GM21717 (cell line): Measurements from ENCODE around the gene CLIC5.
A peak's percentile ranks its signal among the peaks of the same experiment; 100 is the strongest.

Experiments
- ATAC-seq: cut with Tn5 transposase; IDR thresholded peaks from one replicate; pipeline ENCODE4 v1.9.1; 2021; ENCODE audit warnings: mild to moderate bottlenecking, moderate library complexity; ENCODE audit not compliant: unreplicated experiment

The CLIC5 gene

GRCh38 chr6:46036911-46037310 is 21.3 kb upstream of the CLIC5 start:
- ATAC-seq: no peak

- no peak for ATAC-seq
These were observed 19.6 kb upstream of the CLIC5 start for GRCh38 chr6:46035242-46035641.

GRCh38 chr6:46032110-46032998 is 16.7 kb upstream of the CLIC5 start:
- ATAC-seq: no peak

- ATAC-seq: no peak
These were observed 13.9 kb upstream of the CLIC5 start for GRCh38 chr6:46029602-46030001.

GRCh38 chr6:46026307-46026706 is 10.6 kb upstream of the CLIC5 start:
- ATAC-seq: no peak

GRCh38 chr6:46025573-46025972 is 9.9 kb upstream of the CLIC5 start:
- ATAC-seq: no peak

- ATAC-seq: no peak
These were observed 8.6 kb upstream of the CLIC5 start for GRCh38 chr6:46024124-46024769.

- no peak for ATAC-seq
These were observed 7.7 kb upstream of the CLIC5 start for GRCh38 chr6:46023216-46023915.

GRCh38 chr6:46022106-46022948 is 6.7 kb upstream of the CLIC5 start:
- ATAC-seq: no peak

GRCh38 chr6:46017726-46018125 is 2.1 kb upstream of the CLIC5 start:
- ATAC-seq: no peak

GRCh38 chr6:46016063-46016608 is 476 bp upstream of the CLIC5 start:
- no peak for ATAC-seq

GRCh38 chr6:46014511-46015118 is 1.0 kb downstream of the CLIC5 start:
- ATAC-seq: no peak

- no peak for ATAC-seq
These were observed 1.6 kb downstream of the CLIC5 start for GRCh38 chr6:46014046-46014445.

GRCh38 chr6:46013639-46014038 is 2.0 kb downstream of the CLIC5 start:
- no peak for ATAC-seq

GRCh38 chr6:46012834-46013233 is 2.8 kb downstream of the CLIC5 start:
- ATAC-seq: no peak

GRCh38 chr6:46011188-46012085 is 4.2 kb downstream of the CLIC5 start:
- peak; percentile 99 for ATAC-seq

GRCh38 chr6:46010771-46011170 is 4.9 kb downstream of the CLIC5 start:
- ATAC-seq: no peak

- ATAC-seq: no peak
These were observed 5.4 kb downstream of the CLIC5 start for GRCh38 chr6:46010270-46010669.

GRCh38 chr6:46002264-46002663 is 13.4 kb downstream of the CLIC5 start:
- ATAC-seq: no peak
